A549 (cell line): ENCODE data around the gene ACR.

Experiments used
- CEBPB ChIP-seq, 2 experiments: fragments of >200 bp in 1 of 2; sonication (Bioruptor Twin) in 1 of 2; formaldehyde crosslinking in 1 of 2; IDR thresholded peaks; 2 replicates each; pipeline ENCODE4 v1.6.1; 2012 to 2016
- CHD4 ChIP-seq: fragments of 200-600 bp; sonication (generic); IDR thresholded peaks from 2 replicates; pipeline ENCODE4 v1.6.1; 2016; ENCODE audit warnings: antibody characterized with exemption, mild to moderate bottlenecking, borderline replicate concordance
- CTCF ChIP-seq: fragments of >200 bp; sonication (Bioruptor Twin); formaldehyde crosslinking; IDR thresholded peaks from 3 replicates; pipeline ENCODE4 v1.5.1; 2016
- EP300 ChIP-seq, 2 experiments: fragments of >200 bp; sonication (Bioruptor Twin); formaldehyde crosslinking; IDR thresholded peaks; 2 replicates in 1 of 2; 3 replicates in 1 of 2; pipeline ENCODE4 v1.6.1; 2016 to 2017
- HMGXB4 ChIP-seq: fragments of 250-450 bp; sonication (Bioruptor Pico); IDR thresholded peaks from 2 replicates; pipeline ENCODE4 v1.5.0; 2021; ENCODE audit warnings: mild to moderate bottlenecking, moderate library complexity, borderline replicate concordance
- KDM1A ChIP-seq: fragments of 200-600 bp; sonication (generic); IDR thresholded peaks from 2 replicates; pipeline ENCODE4 v1.6.1; 2016; ENCODE audit warnings: low read depth, mild to moderate bottlenecking
- MAX ChIP-seq: IDR thresholded peaks from 2 replicates; pipeline ENCODE4 v1.6.1; 2012
- MYC ChIP-seq: IDR thresholded peaks from 2 replicates; pipeline ENCODE4 v1.6.1; 2012; ENCODE audit warnings: mild to moderate bottlenecking, inconsistent platforms, low read length, improper control_type of control experiment, borderline replicate concordance
- NR3C1 ChIP-seq: fragments of >200 bp; sonication (Bioruptor Twin); formaldehyde crosslinking; IDR thresholded peaks from 3 replicates; pipeline ENCODE4 v1.6.1; 2017
- POLR2A ChIP-seq: IDR thresholded peaks from 2 replicates; pipeline ENCODE4 v1.6.1; 2012; ENCODE audit warnings: mild to moderate bottlenecking, low read length
- POLR2AphosphoS2 ChIP-seq: conservative IDR thresholded peaks from 2 replicates; pipeline ENCODE4 v1.6.1; 2012; ENCODE audit warnings: low read length, improper control_type of control experiment, inconsistent platforms
- REST ChIP-seq: fragments of 200-600 bp; sonication (generic); IDR thresholded peaks from 2 replicates; pipeline ENCODE4 v1.6.1; 2016; ENCODE audit warnings: antibody characterized with exemption, mild to moderate bottlenecking, moderate library complexity
- SMC3 ChIP-seq: fragments of >200 bp; sonication (Bioruptor Twin); formaldehyde crosslinking; IDR thresholded peaks from 3 replicates; pipeline ENCODE4 v1.6.1; 2018; ENCODE audit warnings: inconsistent platforms

- no peak for TF ChIP-seq CTCF
- TF ChIP-seq POLR2AphosphoS2: no peak
- TF ChIP-seq MYC: no peak
- TF ChIP-seq SMC3: no peak
- no peak for TF ChIP-seq POLR2A
- no peak for TF ChIP-seq EP300 (IDR thresholded peaks at IDR 0.05)
- no peak for TF ChIP-seq MAX
- TF ChIP-seq NR3C1: no peak
- no peak for TF ChIP-seq CEBPB (IDR thresholded peaks at IDR 0.05)
- no peak for TF ChIP-seq REST
- TF ChIP-seq HMGXB4 (CRISPR knock-in tag): no peak
- no peak for TF ChIP-seq KDM1A
- no peak for TF ChIP-seq CHD4
These were observed 14.0 kb upstream of the ACR start for GRCh38 chr22:50723991-50724390.
